Measurements from ENCODE around the gene SETMAR. TPM values are rescaled to one million over a fixed set of nuclear protein-coding genes. Genes with fewer than 3 reads are reported as not detected.

SETMAR gene
- polyA plus RNA-seq, 1 experiment: 9.3 TPM

- no peak for DNase-seq (ENCODE audit: low read depth)
- ChIA-PET CTCF (interaction anchor here (3.0 kb wide), 1 partner anchor 277 kb away, joined by 12 read pairs; no protein-coding TSS in a partner anchor), POLR2A (no interaction called here)
- no peak overlapping the region for H3K4me3 ChIP-seq (ENCODE audit: low read depth, low read length)
- H3K27me3 ChIP-seq (ENCODE audit: control insufficient read depth, insufficient read depth, low read length): no peaks in the 10 kb centered on the region
- peaks cover 1% of the 10 kb centered on the region; the same call in 1 of the 2 replicates for H3K36me3 ChIP-seq (ENCODE audit: control insufficient read depth, insufficient read depth, low read length)
- TF ChIP-seq CTCF (IDR thresholded peaks at IDR 0.05; ENCODE audit: insufficient read depth, low read depth, low read length): no peak
Measured at GRCh38 chr3:4356546-4357410, 53.6 kb downstream of the SETMAR start.

- ChIA-PET POLR2A (no interaction called here), CTCF (interaction anchor here (1.4 to 3.0 kb wide), 2 partner anchors 8 to 275 kb away, joined by 3 to 12 read pairs; no protein-coding TSS in a partner anchor)
- TF ChIP-seq CTCF (IDR thresholded peaks at IDR 0.05; ENCODE audit: insufficient read depth, low read depth, low read length): no peak
- no peak overlapping the region for H3K4me3 ChIP-seq (ENCODE audit: low read depth, low read length)
- no peaks in the 10 kb centered on the region for H3K27me3 ChIP-seq (ENCODE audit: control insufficient read depth, insufficient read depth, low read length)
- H3K36me3 ChIP-seq (ENCODE audit: control insufficient read depth, insufficient read depth, low read length): peaks cover 1% of the 10 kb centered on the region; the same call in 1 of the 2 replicates
- DNase-seq (ENCODE audit: low read depth): no peak
Measured at GRCh38 chr3:4358273-4358672, 55.1 kb downstream of the SETMAR start.

GRCh38 chr3:4359805-4360502 is 56.8 kb downstream of the SETMAR start:
- CTCF ChIA-PET: interaction anchor here (0.6 to 3.2 kb wide), 4 partner anchors 9 to 273 kb away, joined by 3 to 16 read pairs (median 8); no protein-coding TSS in a partner anchor
- Histone ChIP-seq H3K36me3 (ENCODE audit: control insufficient read depth, insufficient read depth, low read length) (peaks cover 1% of the 10 kb centered on the region; the same call in 1 of the 2 replicates), H3K4me3 (ENCODE audit: low read depth, low read length) (no peak overlapping the region), H3K27me3 (ENCODE audit: control insufficient read depth, insufficient read depth, low read length) (no peaks in the 10 kb centered on the region)
- POLR2A ChIA-PET: no interaction called here
- no peak for DNase-seq (ENCODE audit: low read depth)
- no peak for TF ChIP-seq CTCF (IDR thresholded peaks at IDR 0.05; ENCODE audit: insufficient read depth, low read depth, low read length)

- Histone ChIP-seq H3K4me3 (ENCODE audit: low read depth, low read length) (no peak overlapping the region), H3K36me3 (ENCODE audit: control insufficient read depth, insufficient read depth, low read length) (peaks cover 1% of the 10 kb centered on the region; the same call in 1 of the 2 replicates), H3K27me3 (ENCODE audit: control insufficient read depth, insufficient read depth, low read length) (no peaks in the 10 kb centered on the region)
- ChIA-PET CTCF (interaction anchor here (1.0 to 3.2 kb wide), 3 partner anchors 10 to 272 kb away, joined by 3 to 16 read pairs (median 11); no protein-coding TSS in a partner anchor), POLR2A (no interaction called here)
- no peak for DNase-seq (ENCODE audit: low read depth)
- TF ChIP-seq CTCF (IDR thresholded peaks at IDR 0.05; ENCODE audit: insufficient read depth, low read depth, low read length): no peak
Measured at GRCh38 chr3:4360817-4361216, 57.6 kb downstream of the SETMAR start.

GRCh38 chr3:4362523-4362922 is 59.4 kb downstream of the SETMAR start:
- no peak for TF ChIP-seq CTCF (IDR thresholded peaks at IDR 0.05; ENCODE audit: insufficient read depth, low read depth, low read length)
- no peak overlapping the region for H3K4me3 ChIP-seq (ENCODE audit: low read depth, low read length)
- H3K27me3 ChIP-seq (ENCODE audit: control insufficient read depth, insufficient read depth, low read length): no peaks in the 10 kb centered on the region
- ChIA-PET CTCF (interaction anchor here (0.6 to 3.2 kb wide), 4 partner anchors 10 to 271 kb away, joined by 3 to 16 read pairs (median 7); no protein-coding TSS in a partner anchor), POLR2A (no interaction called here)
- peaks cover 1% of the 10 kb centered on the region; the same call in 1 of the 2 replicates for H3K36me3 ChIP-seq (ENCODE audit: control insufficient read depth, insufficient read depth, low read length)
- no peak for DNase-seq (ENCODE audit: low read depth)

Measured in BJ (cell line).